Astrocyte (in vitro differentiated cells and primary cell): Measurements from ENCODE around the gene TAGLN. TPM values are rescaled to one million over a fixed set of nuclear protein-coding genes. Genes with fewer than 3 reads are reported as not detected.

Experiments
- DNase-seq: peaks from one replicate; pipeline ENCODE4 v3.0.0-alpha.2; 2010; ENCODE audit warnings: low read depth
- FAIRE-seq: peaks from 2 replicates; lab custom pipeline; 2011; peaks lifted over from hg19 to GRCh38; lab: Jason Lieb, UNC
- H2AFZ ChIP-seq: 2 replicates; pipeline ENCODE4 v1.6.0; 2012; ENCODE audit warnings: low read depth, low read length, inconsistent platforms
- H3K27ac ChIP-seq: 2 replicates; pipeline ENCODE4 v1.5.1; 2011; ENCODE audit warnings: low read depth, low read length, inconsistent platforms
- H3K27me3 ChIP-seq: 2 replicates; pipeline ENCODE4 v1.6.0; 2011; ENCODE audit warnings: low read length, inconsistent platforms; ENCODE audit not compliant: insufficient read depth
- H3K36me3 ChIP-seq: 2 replicates; pipeline ENCODE4 v1.5.1; 2011; ENCODE audit warnings: low read length, inconsistent platforms; ENCODE audit not compliant: insufficient read depth
- H3K4me1 ChIP-seq: 2 replicates; pipeline ENCODE4 v1.5.1; 2011; ENCODE audit warnings: low read length, inconsistent platforms; ENCODE audit not compliant: insufficient read depth
- H3K4me2 ChIP-seq: 2 replicates; pipeline ENCODE4 v1.6.0; 2012; ENCODE audit warnings: low read length, inconsistent platforms
- H3K4me3 ChIP-seq: 2 replicates; pipeline ENCODE4 v1.5.1; 2011; ENCODE audit warnings: low read depth, mild to moderate bottlenecking, low read length, inconsistent platforms; ENCODE audit not compliant: insufficient read depth
- H3K79me2 ChIP-seq: 2 replicates; pipeline ENCODE4 v1.6.0; 2012; ENCODE audit warnings: mild to moderate bottlenecking, low read length, inconsistent platforms; ENCODE audit not compliant: insufficient read depth
- H3K9ac ChIP-seq: 2 replicates; pipeline ENCODE4 v1.6.0; 2012; ENCODE audit warnings: mild to moderate bottlenecking, low read length, inconsistent platforms
- H3K9me3 ChIP-seq: 2 replicates; pipeline ENCODE4 v1.5.1; 2012; ENCODE audit warnings: low read depth, mild to moderate bottlenecking, low read length, inconsistent platforms; ENCODE audit not compliant: insufficient read depth
- H4K20me1 ChIP-seq: 2 replicates; pipeline ENCODE4 v1.6.0; 2012; ENCODE audit warnings: low read length, inconsistent platforms; ENCODE audit not compliant: insufficient read depth
- H3K27ac Mint-ChIP-seq: one replicate; pipeline ENCODE4 v1.8.0; 2021; ENCODE audit warnings: mild to moderate bottlenecking, mixed read lengths; ENCODE audit not compliant: unreplicated experiment
- H3K27me3 Mint-ChIP-seq: one replicate; pipeline ENCODE4 v1.8.0; 2021; ENCODE audit warnings: low read depth, mixed read lengths; ENCODE audit not compliant: unreplicated experiment
- H3K36me3 Mint-ChIP-seq: one replicate; pipeline ENCODE4 v1.8.0; 2021; ENCODE audit warnings: low read depth, mixed read lengths; ENCODE audit not compliant: unreplicated experiment
- H3K4me1 Mint-ChIP-seq: one replicate; pipeline ENCODE4 v1.8.0; 2021; ENCODE audit warnings: low read depth, mixed read lengths; ENCODE audit not compliant: unreplicated experiment
- H3K4me3 Mint-ChIP-seq: one replicate; pipeline ENCODE4 v1.8.0; 2021; ENCODE audit warnings: mild to moderate bottlenecking, moderate library complexity, mixed read lengths; ENCODE audit not compliant: unreplicated experiment
- H3K9me3 Mint-ChIP-seq: one replicate; pipeline ENCODE4 v1.8.0; 2021; ENCODE audit warnings: mild to moderate bottlenecking, mixed read lengths; ENCODE audit not compliant: unreplicated experiment
- CTCF ChIP-seq: IDR thresholded peaks from 2 replicates; pipeline ENCODE4 v1.5.1; 2011; ENCODE audit warnings: low read depth, mild to moderate bottlenecking, inconsistent platforms, low read length, moderate library complexity; ENCODE audit not compliant: insufficient read depth
- EZH2 ChIP-seq: IDR thresholded peaks from 2 replicates; pipeline ENCODE4 v1.6.1; 2012; ENCODE audit warnings: mild to moderate bottlenecking, low read length, inconsistent platforms; ENCODE audit not compliant: insufficient read depth
- total RNA-seq: library from RNA; stranded (reverse); gene quantifications from 2 replicates; pipeline ENCODE4 v1.2.1, GENCODE V29; 2021

The TAGLN gene
- total RNA-seq, 1 donor from 2014 or later: 4,004 TPM

GRCh38 chr11:117187799-117188481 lies 11.2 kb upstream of the TAGLN start:
- Histone ChIP-seq H3K27me3 (no peaks in the 10 kb centered on the region), H3K4me2 (no peak overlapping the region), H3K36me3 (peaks cover 16% of the 10 kb centered on the region), H3K4me1 (no peaks in the 10 kb centered on the region), H3K79me2 (no peaks in the 10 kb centered on the region), H3K4me3 (no peak overlapping the region), H2AFZ (no peak overlapping the region), H3K27ac (no peak overlapping the region), H3K9ac (no peak overlapping the region), H4K20me1 (no peaks in the 10 kb centered on the region), H3K9me3 (no peaks in the 10 kb centered on the region)
- Mint-ChIP-seq H3K4me3 (no peak overlapping the region), H3K4me1 (peaks cover 3% of the 10 kb centered on the region), H3K36me3 (peaks cover 37% of the 10 kb centered on the region), H3K27ac (no peak overlapping the region), H3K27me3 (no peaks in the 10 kb centered on the region), H3K9me3 (no peaks in the 10 kb centered on the region)
- no peak for FAIRE-seq
- no peak for DNase-seq
- TF ChIP-seq CTCF (no peak), EZH2 (no peak)

GRCh38 chr11:117188620-117189081 lies 10.5 kb upstream of the TAGLN start:
- no peak for DNase-seq
- Mint-ChIP-seq H3K27me3 (no peaks in the 10 kb centered on the region), H3K4me3 (no peak overlapping the region)

More at GRCh38 chr11:117188620-117189081, 10.5 kb upstream of the TAGLN start:
- Histone ChIP-seq H3K9me3 (no peaks in the 10 kb centered on the region), H3K9ac (no peak overlapping the region), H4K20me1 (no peaks in the 10 kb centered on the region), H3K79me2 (no peaks in the 10 kb centered on the region), H3K27ac (no peak overlapping the region), H2AFZ (no peak overlapping the region), H3K4me1 (no peaks in the 10 kb centered on the region), H3K4me2 (no peak overlapping the region), H3K27me3 (no peaks in the 10 kb centered on the region), H3K4me3 (no peak overlapping the region), H3K36me3 (peaks cover 17% of the 10 kb centered on the region)
- no peak overlapping the region for H3K27ac Mint-ChIP-seq
- TF ChIP-seq CTCF: no peak
- TF ChIP-seq EZH2: no peak
- no peak for FAIRE-seq
- no peaks in the 10 kb centered on the region for H3K9me3 Mint-ChIP-seq
- peaks cover 3% of the 10 kb centered on the region for H3K4me1 Mint-ChIP-seq
- peaks cover 40% of the 10 kb centered on the region for H3K36me3 Mint-ChIP-seq
